GM18526 (cell line): ENCODE results near the gene PTGES3.
A peak's percentile ranks its signal among the peaks of the same experiment; 100 is the strongest.

Experiments
- POLR2A ChIP-seq: IDR thresholded peaks from 3 replicates; pipeline ENCODE4 v1.6.1; 2011; ENCODE audit not compliant: insufficient read length; ENCODE audit errors: extremely low read depth

The PTGES3 gene

DNA sequence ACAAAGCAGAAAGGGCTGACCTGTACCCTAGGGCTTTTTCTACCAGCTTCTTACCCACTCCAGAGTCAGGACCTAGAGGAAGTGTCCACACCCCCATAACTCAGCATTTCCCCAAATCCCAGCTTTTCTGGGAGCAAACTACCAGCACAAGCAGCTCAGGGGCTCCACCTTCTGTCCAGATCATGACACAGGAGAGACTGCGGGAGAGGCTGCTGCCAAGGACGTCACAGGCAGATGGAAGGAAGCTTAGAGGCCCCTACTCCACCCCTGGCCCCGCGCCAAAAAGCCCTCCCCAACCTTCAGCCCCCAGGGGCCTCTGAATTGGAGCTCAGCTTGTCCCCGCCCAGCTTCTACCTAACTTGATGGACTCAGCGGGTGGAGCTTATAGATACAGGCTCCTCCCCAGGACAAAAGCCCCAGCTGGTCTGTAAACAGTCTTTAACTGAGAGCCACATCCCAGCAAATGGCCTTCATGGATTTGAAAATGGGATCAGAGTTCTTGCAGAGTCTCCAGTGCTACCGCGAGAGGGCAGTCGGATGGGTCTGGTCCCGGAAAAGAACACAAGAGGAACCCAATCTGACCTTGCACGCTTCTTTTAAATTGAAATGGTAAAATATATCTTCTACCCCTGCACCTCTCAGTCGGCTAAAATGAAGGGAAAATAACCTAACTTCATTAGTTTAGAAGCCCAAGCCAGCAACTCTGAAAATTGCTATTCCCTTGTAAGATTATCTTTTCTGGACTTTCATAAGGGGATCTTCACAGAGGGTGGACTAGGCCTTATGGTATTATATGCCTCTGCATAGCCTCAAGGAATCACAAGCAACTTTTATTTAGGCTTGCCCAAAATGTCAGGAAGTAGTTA is 51.2 kb downstream of the PTGES3 start:
- peak; percentile 43 for TF ChIP-seq POLR2A

DNA sequence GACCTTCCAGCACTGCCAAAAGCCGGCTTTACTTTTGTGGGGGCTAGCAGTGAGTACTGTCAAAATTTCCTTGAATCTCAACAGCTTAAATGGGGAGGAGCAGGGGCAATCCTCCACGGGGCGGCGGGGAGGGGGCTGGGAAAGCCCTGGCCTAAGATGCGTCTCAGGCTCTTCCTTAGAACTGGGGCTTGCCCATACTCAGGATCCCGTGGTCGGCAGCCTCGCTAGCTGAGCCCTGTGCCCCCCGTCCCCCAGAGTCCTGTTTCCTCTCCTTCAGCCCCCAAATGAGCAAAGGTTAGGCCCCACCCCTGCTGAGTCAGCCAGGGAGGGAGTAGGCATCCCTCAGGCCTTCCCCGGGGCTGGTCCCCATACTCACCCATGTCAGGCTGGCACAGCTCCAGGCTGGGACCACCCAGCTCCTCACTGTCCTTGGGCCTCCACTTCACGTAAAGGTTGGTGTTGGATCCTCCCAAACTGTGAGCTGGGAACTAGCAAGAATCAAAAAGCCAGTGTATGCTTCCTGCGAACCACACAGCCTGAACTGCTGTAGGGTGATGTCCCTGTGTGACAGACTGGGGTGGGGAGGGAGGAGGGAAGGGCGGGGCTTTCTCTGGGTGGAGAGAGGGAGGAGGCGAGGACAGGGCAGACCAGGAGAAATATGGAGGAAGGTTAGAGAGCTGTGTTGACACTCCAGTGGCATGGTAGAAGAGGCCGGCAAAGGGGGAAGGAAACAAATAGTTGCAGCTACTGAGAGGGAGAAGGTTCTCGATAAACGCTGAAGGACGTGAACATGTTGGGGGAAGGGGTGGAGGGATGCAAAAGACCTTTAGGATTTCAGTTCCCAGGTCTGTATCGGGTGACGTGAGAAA is 52.0 kb downstream of the PTGES3 start:
- TF ChIP-seq POLR2A: peak; percentile 52

GRCh38 chr12:56634837-56635791 is 53.0 kb downstream of the PTGES3 start:
- peak; percentile 48 for TF ChIP-seq POLR2A

DNA sequence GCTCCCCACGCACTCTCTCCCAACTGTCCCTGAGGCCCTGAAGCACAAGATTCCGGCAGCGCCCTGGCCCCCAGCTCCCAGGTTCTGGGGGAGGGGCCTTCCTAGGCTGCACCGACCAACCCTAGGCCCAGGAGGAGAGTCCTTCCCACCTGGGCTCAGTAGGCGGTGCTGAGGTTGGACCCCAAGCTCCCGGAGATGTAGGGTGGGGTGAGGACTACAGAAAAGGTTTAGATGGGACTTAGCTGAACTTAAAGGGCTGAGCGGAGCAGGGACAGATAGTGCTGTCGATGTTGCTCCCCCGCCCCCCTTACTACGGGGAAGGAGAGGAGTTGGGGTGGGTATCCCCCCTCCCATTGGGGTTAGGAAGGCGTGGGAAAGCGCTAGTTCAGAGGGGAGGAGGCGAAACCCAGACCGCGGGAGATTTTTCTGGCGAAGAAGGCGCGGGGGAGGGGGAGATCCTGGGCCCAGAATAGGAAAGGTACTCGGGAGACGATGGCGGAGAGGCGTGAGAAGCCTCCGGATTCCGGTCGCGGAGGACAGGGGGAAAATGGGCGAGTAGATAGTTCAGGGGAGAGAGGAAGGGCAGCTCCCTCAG is 53.7 kb downstream of the PTGES3 start:
- TF ChIP-seq POLR2A: no peak

GRCh38 chr12:56633468-56634241 is 54.4 kb downstream of the PTGES3 start:
- no peak for TF ChIP-seq POLR2A

DNA sequence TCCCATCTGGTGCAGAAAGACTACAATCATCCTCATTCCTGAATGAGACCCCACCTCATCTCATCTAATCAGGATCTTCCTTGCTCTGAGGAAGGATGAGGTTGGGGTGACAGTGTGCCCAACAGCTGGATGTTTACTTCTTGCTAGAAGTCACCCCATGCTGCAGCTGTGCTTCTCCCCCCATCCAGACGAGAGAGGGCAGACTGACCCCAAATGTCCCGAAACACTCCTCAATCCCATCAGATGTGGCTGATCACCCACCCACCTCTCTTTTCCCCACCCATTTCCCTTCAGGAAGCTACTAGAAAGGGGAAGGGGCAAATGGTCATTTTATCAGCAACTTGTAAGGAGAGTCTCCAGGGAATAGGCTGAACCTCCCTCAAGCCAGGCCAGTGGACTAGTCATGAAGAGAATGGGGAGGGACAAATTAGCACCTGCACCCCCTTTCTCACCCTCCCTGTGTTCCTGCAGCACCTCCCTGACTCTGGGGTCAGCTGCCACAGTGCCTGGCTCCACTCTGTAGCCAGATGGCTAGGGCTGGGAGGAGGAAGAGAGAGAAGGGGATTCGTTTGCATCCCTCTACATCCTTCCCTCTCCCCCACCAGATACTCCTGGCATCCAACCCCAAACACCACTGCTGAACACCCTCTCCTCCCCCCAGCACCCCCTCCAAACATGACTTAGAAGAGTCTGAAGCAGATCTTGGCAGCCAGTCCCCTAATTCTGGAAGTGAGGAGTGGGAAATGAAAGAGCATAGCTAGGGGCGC is 55.2 kb downstream of the PTGES3 start:
- no peak for TF ChIP-seq POLR2A

DNA sequence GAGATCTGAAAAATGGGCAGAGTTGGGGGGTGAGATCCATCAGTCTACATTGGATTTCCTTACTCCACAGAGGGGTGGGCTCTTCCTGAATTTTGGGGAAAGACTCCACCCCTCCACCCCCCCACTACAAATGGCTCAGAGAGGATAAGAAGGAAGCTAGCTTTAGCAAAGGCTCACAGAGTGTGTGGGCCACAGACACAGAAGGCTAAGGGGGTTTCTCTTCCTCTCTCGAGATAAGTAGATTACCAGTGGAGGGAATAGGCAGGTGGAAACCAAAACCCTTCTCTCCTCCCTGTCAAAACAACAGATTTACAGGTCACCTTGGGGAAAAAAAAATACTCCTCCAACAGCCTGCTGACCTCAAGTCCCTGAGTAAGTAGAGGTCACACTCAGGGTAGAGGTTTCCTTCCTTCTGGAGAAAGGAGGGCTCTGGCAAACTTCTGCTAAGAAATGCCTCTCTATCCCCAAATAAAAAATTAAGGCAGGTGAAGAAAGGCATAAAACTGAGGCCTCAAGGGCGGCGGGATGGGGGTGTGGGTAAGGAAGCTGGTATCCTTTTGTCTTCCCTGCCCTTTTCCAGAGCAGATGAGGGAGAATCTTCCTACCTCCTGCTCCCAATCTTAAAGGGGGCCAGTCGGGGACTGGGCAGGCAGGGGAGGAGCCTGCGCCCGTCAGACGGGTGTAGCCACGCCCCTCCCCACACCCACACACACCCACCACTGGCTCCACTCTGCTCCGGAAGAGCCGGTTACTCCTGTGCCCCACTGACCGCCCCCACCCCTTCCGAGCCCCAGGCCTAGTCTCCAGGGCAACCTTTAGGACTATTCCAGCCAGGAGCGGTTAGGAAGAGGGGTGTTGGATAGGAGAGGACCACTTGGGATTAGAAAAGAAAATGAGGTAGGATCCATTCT is 56.0 kb downstream of the PTGES3 start:
- TF ChIP-seq POLR2A: no peak

- TF ChIP-seq POLR2A: peak; percentile 26
Observed at GRCh38 chr12:56630180-56630632, 57.9 kb downstream of the PTGES3 start, which contains the start of gene BAZ2A. Gene BAZ2A (minus strand): TSS chr12:56630326. CDS start chr12:56617530, 12,796 bp downstream.

GRCh38 chr12:56629459-56630179 is 58.5 kb downstream of the PTGES3 start:
- TF ChIP-seq POLR2A: no peak

DNA sequence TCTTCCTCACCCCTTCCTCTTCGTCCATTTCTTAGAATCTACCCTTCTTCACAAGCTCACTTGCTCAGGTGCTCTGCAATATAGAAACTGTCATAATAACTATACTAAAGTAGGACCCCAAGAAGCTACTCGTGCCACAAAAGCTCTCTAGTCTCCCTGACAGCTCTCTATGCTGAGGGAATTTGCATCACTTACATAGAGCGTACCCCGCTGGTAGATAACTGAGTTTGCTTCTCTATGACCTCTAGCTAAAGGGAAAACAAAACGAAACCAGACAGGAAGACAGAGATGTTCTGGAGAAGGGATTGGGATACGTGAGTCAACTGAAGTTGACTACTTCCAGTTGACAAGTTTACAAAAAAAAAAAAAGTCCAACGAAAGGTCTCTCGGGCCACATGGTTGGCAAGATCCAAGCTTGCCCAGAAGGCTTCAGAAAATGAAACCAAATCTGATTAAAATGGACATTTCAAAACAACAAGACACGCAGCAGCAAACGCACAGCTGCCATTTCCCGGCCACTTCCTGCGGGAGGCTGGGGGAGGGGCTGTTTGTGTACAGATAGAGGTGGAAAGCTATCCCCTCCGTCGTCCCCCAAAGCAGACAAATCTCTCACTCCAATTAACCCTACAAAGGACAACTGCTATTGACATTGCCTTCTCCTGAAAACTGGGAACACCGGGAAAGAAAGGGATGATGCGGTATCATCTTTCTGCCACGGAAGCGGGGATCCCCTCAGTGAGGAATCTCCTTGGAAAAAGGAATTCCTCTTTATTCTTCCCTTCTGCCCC is 59.2 kb downstream of the PTGES3 start:
- TF ChIP-seq POLR2A: no peak
